Fibroblast of mammary gland (primary cell): Measurements from ENCODE around the gene PRLR.

ENCODE experiments used
- DNase-seq: peaks from one replicate; pipeline ENCODE4 v3.0.0-alpha.2; 2010; ENCODE audit warnings: low read depth
- H3K4me3 ChIP-seq: 2 replicates; pipeline ENCODE4 v1.5.1; 2011; ENCODE audit warnings: low read depth, mild to moderate bottlenecking, low read length, moderate library complexity; ENCODE audit not compliant: control insufficient read depth
- CTCF ChIP-seq: conservative IDR thresholded peaks from 2 replicates; pipeline ENCODE4 v1.5.1; 2011; ENCODE audit warnings: low read depth, low read length, inconsistent platforms; ENCODE audit not compliant: control insufficient read depth, insufficient read depth

Gene PRLR

GRCh38 chr5:35050541-35051126, 179.7 kb downstream of the PRLR start:
- no peak for TF ChIP-seq CTCF
- no peak overlapping the region for H3K4me3 ChIP-seq
- no peak for DNase-seq

- TF ChIP-seq CTCF = no peak
- H3K4me3 ChIP-seq = no peak overlapping the region
- no peak for DNase-seq
Observed at GRCh38 chr5:35048910-35049309, 181.4 kb downstream of the PRLR start.

GRCh38 chr5:35047785-35048404, 182.4 kb downstream of the PRLR start, which contains the start of gene AGXT2:
Gene AGXT2, minus strand, starts transcription at chr5:35047949. Its CDS starts 57 bp downstream, at chr5:35047892.
- no peak for DNase-seq
- no peak within 1 kb of the TSS for H3K4me3 ChIP-seq
- no peak for TF ChIP-seq CTCF

- H3K4me3 ChIP-seq = no peak overlapping the region
- peak; percentile 100 for DNase-seq
- no peak for TF ChIP-seq CTCF
Observed at GRCh38 chr5:35046774-35047173, 183.5 kb downstream of the PRLR start.

GRCh38 chr5:35045280-35045679, 185.0 kb downstream of the PRLR start:
- DNase-seq = no peak
- TF ChIP-seq CTCF = no peak
- no peak overlapping the region for H3K4me3 ChIP-seq

GRCh38 chr5:35044649-35045048, 185.6 kb downstream of the PRLR start:
- no peak overlapping the region for H3K4me3 ChIP-seq
- no peak for DNase-seq
- no peak for TF ChIP-seq CTCF
